ENCODE data around the gene SPC24.
A peak's percentile ranks its signal among the peaks of the same experiment; 100 is the strongest.
"Not testable (repeated sequence)": the region's sequence is repeated elsewhere in the genome, so short reads cannot be mapped to it uniquely, and the experiment has no call there.

The SPC24 gene

GRCh38 chr19:11148001-11148400, 7.6 kb downstream of the SPC24 start:
- no peak for TF ChIP-seq CTCF (IDR thresholded peaks at IDR 0.05; ENCODE audit: low read length, missing control alignments)
- H3K4me3 ChIP-seq (replicated peaks; ENCODE audit: low read depth, low read length) = no peak overlapping the region
- no peak for DNase-seq (ENCODE audit: low read depth)

- no peak for TF ChIP-seq CTCF (IDR thresholded peaks at IDR 0.05; ENCODE audit: low read length, missing control alignments)
- H3K4me3 ChIP-seq (replicated peaks; ENCODE audit: low read depth, low read length) = no peak overlapping the region
- DNase-seq (ENCODE audit: low read depth) = no peak
Observed at GRCh38 chr19:11145536-11145924, 10.1 kb downstream of the SPC24 start.

GRCh38 chr19:11142528-11143171, 12.9 kb downstream of the SPC24 start:
- peak overlapping the region; percentile 29 for H3K4me3 ChIP-seq (replicated peaks; ENCODE audit: low read depth, low read length)
- peak; percentile 98 for DNase-seq (ENCODE audit: low read depth)
- TF ChIP-seq CTCF (IDR thresholded peaks at IDR 0.05; ENCODE audit: low read length, missing control alignments) = no peak

- no peak for DNase-seq (ENCODE audit: low read depth)
- TF ChIP-seq CTCF (IDR thresholded peaks at IDR 0.05; ENCODE audit: low read length, missing control alignments) = no peak
- H3K4me3 ChIP-seq (replicated peaks; ENCODE audit: low read depth, low read length) = no peak overlapping the region
Observed at GRCh38 chr19:11141937-11142527, 13.6 kb downstream of the SPC24 start.

- no peak for TF ChIP-seq CTCF (IDR thresholded peaks at IDR 0.05; ENCODE audit: low read length, missing control alignments)
- H3K4me3 ChIP-seq (replicated peaks; ENCODE audit: low read depth, low read length) = no peak overlapping the region
- no peak for DNase-seq (ENCODE audit: low read depth)
Observed at GRCh38 chr19:11140896-11141295, 14.7 kb downstream of the SPC24 start.

- not testable (repeated sequence) for H3K4me3 ChIP-seq (replicated peaks; ENCODE audit: low read depth, low read length); DNase-seq (ENCODE audit: low read depth)
Observed at GRCh38 chr19:11140023-11140538, 15.5 kb downstream of the SPC24 start.

- peak; percentile 79 for DNase-seq (ENCODE audit: low read depth)
- H3K4me3 ChIP-seq (replicated peaks; ENCODE audit: low read depth, low read length) = no peak overlapping the region
- no peak for TF ChIP-seq CTCF (IDR thresholded peaks at IDR 0.05; ENCODE audit: low read length, missing control alignments)
Observed at GRCh38 chr19:11138601-11139300, 16.8 kb downstream of the SPC24 start.
